Activated T-helper 9 cell treated with anti-CD3 and anti-CD28 coated beads, Interleukin-2, amount 50 U/mL, for 16 hours (primary cell): ENCODE measurements around the gene FAM20A.

ENCODE experiments used
- DNase-seq: peaks from one replicate; pipeline ENCODE4 v3.0.0-alpha.2; 2020; ENCODE audit warnings: low read depth

FAM20A gene

DNA sequence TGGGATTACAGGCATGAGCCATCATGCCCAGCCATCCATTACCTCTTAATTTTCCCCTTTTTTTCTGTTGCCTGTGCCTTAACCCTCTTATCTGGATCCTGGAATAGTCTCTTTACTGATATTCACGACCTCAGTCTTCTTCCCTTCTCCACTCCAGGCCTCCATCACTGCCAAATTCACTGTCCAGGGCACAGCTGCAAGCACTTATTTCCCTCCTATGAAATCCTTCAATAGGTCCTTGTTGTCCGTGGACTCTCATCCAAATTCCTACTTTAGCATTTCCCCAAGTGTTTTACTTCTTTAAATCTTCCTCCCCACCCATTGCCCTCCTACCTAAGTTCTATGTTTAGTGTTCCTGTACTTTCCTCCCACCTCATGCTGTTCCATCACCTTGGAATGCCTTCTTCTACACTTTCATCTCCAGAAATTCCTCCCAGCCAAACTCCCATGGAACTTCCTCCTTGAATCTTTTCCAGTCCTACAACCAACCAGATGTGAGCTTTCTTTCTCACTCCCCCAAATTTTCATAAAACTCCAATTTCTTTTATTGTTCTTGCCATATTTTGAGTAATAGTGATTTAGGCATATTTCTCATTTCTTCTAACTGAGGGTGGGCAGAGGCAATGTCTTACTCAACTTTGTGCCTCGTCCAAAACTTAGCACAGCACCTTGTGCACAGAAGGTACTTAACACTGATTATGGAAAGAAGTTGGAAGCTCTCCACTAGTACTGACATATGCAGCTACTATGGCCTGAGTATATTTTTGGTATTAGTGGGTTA is 35.3 kb downstream of the FAM20A start:
- no peak for DNase-seq

DNA sequence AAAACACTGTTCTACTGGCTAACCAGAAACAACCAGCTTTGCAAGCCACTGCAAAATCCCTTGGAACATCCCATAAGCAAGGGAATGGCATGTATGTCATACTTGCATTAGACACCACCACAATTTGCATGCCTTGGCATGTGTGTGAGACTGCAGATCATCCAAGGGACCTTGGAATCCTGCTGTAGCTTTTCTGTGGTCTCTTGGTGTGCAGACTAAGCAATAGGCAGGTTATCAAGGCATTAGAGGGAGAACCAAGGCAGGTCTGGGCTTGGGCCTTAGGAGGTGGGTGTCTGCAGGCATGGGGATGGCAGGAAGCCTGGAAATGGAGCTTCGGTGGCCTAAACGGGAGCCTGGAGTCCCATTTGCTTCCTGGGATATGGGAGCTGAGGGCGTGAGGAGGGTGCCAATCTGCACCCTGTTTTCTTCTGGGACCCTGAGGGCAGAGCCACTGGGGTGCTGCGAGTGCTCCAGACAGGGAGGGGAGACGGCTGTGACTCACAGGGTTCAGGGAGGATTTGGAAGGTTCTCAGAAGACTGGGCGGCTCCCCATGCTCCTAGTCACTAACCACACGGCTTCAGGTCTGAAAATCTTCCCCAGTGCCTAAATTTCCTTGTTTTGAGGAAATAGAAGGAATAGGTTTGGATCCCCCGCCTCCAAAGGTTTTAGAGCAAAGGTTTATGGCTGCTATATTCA is 36.6 kb downstream of the FAM20A start:
- DNase-seq = no peak

DNA sequence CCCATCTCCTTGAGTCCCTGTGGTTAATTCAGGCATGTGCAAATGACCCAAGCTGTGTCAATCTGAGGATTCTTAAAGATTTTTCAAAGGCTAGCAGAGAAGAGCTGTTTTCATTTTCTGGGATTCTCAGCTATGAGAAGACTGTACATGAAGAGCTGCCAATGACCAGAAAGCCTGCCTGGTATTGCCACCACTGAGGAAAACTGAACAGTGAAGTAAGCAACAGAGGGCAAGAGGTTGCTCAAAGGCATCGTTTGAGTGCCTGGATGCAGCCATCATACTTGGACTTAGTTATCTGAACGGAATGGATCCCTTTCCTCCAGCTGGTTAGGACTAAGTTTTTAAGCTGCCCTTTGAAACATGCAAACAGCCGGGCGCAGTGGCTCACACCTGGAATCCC is 38.4 kb downstream of the FAM20A start:
- DNase-seq = no peak

DNA sequence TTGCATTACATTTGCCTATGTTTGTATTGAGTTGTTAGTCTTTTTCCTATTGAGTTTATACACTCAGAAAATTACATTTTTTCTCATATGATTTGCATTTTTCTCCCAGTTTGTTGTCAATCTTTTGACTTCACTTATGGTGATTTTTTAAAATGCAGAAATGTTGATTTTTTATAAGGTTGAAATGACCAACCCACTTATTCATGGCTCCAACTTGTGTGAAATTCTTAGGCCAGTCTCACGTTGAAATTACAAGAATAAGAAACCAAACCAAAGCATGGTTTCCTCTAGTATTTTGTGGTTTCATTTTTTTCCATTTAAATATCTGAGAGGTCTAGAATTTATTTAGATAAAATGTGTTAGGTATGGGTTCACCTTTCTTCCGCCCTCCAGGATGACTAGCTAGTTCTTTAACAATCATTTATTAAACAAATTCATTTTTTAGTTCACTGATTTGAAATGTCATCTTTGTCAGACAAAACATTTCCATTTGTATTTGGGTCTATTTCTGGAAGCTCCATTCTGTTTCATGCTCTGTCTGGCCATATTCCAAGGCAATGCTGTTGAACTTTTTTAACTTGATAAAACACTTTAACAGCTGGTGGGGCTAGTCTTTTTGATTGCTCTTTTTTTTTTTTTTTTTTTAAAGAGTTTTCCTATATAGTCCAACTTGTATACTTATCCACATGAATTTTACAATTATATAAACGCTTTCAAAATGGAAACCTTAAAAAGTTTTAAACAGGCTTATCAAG is 40.0 kb downstream of the FAM20A start:
- no peak for DNase-seq

DNA sequence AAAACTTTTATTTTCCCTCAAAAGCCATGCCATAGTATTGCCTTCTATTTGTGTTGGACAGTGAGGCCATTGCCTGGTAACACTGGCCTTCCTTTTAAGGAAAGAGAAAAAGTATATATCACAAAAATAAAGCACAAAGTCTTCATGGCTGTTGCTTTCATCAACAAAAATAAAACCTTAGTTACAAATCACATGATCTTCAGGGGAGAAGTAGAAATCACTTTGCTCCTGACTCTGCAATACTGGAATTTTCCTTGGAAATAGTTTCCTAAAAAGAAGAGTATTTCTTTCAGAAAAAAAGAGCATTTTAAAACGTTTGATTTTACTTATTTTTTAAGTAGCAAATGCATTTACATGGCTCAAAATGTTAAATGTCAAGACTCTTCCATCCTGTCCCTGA is 41.9 kb downstream of the FAM20A start:
- no peak for DNase-seq

DNA sequence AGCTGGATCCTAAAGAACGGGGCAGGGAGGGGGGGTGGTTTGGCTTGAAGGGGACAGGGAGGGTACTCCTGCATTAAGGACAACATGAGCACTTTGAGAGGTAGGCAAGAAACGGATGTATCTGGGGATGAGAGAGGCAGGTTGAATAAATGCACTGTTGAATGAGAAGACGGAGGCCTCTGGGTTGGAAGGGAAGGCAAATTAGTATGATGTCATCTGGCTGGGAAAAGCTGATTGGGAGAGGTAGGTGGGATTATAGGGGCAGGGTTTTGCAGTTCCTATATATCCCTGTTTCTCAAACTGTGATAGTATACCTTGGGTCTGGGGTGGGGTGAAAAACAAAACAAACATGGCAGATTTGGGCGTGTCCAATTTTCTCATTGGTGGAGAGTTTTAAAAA is 44.6 kb downstream of the FAM20A start:
- no peak for DNase-seq

DNA sequence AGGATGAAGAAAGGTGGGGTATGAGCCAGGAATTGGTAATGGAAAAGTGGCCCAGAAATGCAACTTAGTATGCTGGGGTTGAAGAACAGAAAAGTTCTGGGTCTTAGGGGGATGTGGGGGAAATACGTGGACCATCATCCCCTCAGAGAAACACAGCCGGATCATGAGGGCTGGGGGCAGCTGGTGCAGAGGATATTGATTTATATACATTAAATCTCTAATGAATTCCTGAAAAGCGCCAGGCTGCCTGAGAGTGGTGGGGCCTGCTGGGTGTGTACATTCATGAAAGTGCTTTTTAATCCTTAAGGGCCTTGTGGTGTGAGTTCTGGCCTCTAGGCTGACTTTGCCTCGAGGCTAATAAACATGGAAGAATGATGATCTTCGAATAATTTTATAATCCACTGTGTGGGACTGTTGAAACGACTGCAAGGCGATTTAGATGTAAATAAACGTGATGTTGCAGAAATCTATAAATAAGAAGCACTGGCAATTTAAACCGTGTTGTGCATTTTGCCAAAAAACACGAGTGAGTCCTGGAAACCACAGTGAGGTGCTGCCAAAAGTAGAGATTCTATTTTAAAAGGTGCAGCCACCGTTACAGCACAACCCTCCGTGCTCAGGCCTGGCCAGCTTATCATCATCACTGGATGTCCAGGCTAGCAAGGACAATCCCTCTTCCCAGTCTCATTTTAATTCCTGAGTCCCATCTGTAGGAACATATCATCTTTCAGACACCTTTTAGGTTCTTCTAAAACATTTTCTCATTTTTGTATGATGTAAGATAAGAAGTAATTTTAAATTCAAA is 56.9 kb downstream of the FAM20A start:
- no peak for DNase-seq

DNA sequence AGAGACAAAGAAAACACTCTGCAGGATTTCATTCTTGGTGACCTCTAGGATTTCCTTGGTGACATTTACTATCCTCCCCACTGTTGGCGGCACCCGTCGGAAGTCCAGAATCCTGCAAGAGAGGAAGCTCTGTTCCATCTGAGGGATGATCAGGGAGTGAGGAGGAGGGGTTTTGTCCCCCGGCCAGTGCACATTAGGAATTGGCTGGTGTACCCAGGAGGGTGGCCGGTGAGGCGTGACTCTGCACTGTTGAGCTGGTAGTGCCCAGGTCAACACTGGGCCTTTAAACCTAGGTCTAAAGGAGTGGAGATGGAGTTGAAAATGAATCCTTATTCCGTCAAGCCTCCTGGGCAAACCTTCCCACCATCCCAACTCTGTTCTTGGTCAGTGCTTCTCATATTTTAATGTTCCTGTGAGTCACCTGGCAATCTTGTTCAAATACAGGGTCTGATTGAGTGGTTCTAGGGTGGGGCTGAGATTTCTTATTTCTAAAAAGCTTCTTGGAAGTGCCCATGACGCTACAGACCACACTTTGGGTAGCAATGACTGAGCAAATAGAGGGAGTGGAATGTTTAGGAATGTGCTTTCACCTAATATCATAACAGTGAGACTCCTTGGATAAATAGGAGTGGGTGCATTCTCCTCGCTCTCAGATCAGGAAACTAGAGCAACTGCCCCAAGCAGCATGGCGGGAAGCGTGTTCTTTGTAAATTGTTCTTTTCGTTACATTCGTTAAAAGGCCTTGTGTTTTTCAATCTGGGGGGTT is 58.3 kb downstream of the FAM20A start:
- DNase-seq = no peak

DNA sequence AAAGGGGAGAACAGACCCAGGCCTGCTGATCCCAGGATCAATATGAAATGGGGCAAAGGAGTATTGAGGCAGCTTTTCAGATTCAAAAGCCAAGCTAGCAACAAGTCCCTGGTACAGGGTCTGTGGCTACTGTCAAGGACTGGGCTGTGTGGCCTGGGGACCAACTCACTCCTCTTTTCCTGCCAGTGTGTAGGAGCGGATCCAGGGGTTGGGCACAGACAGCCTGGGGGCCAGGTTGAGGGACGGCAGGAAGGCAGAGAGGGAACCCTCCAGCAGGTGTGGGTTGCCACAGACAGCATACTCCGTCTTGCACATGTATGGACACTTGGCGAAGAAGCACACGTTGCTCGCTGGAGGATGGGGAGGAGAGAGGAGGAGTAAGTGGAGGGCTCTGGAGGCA is 59.4 kb downstream of the FAM20A start:
- no peak for DNase-seq

DNA sequence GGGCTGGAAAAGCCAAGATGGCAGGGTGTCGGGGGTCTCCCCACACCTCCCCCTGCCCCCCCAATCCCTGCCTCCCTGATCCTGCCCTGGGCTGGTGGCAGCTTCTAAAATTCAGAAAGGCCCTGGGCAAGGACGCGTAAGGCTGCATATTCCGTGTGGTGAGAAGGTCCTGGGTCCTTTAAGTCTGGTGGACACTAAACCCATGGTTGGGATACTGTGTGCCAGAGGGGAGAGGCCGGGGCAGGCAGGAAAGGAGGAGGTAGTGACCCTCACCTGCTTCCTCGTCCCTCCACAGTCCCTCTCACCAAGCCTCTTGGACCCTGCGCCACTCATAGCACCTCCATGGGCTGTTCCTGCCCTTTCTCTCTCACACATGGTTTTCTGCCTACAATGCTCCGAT is 60.2 kb downstream of the FAM20A start:
- DNase-seq = no peak

DNA sequence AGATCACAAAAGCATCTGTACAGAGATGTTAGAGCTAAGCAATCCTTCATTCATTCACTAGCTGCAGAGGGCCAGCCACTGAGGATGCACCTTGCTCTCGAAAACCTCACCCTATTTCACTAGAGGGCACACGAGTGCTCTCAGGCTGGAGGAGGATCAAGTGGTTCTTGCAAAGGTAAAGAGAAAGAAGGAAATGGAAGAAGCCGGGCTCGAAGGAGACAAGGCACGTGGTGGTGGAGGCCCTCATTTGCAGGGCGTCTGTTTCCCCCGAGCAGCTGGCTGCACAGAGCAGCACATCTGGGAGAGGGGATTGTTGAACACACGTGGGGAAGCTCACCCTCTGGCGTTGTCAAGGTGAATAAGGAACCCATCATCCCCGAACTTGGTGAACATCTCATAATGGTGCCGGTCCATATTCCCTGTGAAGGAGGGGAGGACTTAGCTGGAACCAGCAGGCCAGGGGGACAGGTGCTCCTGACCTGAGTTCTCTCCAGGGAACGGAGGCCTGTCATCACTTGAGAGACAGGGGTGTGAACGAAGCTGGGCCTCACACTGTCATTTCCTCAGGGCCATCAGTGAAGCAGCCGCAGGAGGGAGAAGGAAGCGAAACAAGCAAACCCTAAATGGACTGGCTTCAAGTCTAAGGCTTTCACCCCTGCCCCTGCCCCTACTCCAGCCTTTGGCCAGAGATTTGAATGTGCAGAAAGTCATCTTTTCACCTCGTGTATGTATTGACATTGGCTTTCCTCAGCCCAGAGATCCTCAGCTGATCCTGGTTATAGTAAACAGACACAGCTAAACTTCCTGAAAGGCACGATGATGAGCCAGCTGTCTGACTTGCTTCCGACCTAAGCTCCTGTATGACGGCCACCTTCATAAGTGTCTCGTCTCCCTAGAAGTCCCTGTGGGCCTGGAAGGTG is 61.4 kb downstream of the FAM20A start:
- no peak for DNase-seq

DNA sequence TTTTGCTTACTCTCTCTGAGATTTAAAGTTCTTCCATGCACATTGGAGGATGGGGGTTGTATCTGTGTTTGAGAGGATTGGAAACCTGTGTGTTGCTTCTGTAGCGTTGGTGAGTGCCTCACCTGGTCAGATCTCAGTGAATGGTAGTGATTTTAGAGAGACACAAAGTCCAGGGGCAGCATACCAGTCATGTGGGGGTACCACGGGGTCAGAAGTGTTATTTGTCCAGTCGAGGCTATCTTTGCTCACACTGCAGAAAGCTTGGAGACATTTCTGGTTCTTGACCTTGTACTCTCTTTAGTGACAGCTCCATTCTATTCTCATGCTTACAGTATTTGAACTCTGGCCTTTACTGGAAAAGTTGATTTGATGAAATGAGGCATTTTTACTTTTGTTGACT is 65.2 kb downstream of the FAM20A start:
- DNase-seq = no peak

DNA sequence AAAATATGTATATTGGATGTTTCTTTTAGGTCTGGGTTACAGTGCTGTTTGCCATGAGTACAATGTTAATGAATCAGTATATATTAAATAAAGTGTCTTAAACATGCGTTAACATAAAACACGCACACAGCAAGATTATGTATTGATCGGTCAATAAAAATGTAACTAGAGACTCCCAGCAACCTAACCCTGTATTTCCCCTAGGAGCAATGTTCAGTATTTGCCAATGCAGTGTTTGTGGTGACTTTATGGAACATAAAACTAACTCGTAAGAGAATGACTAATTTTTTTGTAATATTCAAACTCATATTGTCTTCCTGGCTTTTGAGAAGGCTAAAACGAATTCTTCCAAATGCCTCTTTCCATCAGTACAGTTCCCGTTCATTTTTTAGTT is 66.5 kb downstream of the FAM20A start:
- DNase-seq = no peak

DNA sequence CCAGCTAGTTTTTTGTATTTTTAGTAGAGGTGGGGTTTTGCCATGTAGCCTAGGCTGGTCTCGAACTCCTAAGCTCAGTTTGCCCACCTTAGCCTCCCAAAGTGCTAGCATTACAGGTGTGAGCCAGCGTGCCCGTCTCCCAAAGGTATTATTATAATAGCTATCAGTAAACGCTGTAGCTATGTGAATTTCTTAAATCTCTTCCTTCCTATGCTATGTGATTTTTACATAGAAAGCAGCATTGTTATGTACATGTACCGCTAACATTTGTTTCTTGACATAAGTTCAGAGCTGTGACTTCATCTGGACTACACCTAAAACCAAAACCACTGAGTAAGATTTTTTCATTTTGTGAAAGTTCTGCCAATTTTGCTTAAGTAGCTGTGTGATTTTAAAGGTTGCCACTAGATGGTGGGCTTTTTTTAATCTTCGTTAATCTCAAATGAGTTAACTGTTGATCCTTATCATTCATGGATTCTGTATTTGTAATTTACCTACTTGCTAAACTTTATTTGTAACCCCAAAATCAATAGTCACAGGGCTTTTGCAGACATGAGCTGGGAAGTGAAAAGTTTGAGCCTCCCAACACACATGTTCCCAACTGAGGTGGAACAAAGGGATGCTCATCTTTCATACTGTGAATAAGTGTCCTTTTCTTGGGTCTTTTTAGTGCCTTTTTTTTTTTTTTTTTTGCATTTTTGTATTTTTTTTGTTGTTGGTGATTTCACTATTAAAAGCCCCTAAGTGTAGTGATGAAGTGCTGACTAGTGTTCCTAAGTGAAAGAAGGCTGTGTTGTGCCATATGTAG is 67.1 kb downstream of the FAM20A start:
- DNase-seq = no peak

DNA sequence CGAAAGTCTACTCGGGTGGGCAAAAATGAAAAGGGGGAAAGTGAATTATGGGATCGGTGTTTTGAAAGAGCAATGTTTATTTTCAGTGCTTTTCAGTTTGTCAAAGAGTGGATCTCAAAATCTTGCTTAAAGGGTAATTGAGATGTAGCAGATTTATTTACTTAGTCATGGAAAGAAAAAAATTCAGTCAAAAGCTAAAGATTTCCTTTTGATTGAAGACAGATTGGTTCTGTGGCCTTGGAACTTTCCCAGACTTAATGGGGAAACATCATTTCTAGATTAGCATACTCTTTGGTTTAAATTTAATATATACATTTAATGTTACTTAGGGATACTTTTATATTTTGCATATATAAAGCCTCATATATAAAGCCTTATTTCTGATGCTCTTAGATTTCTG is 68.3 kb downstream of the FAM20A start:
- no peak for DNase-seq

DNA sequence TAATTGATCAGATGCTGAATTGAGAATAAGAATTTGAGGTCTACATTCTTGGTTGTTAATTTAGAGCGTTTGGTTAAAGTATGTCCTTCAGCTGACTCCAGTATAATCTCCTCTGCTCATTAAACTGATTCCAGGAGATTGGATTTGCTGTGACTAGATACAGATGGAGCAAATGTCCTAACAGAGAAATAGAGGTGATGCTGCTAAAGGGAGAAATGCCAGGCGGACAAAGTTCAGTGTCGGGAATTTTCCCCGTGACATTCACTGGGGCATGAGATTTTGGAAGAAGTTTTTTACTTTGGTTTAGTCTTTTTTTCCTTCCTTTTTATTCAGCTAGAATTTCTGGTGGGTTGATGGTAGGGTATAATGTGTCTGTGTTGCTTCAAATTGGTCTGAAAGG is 69.9 kb downstream of the FAM20A start:
- no peak for DNase-seq

DNA sequence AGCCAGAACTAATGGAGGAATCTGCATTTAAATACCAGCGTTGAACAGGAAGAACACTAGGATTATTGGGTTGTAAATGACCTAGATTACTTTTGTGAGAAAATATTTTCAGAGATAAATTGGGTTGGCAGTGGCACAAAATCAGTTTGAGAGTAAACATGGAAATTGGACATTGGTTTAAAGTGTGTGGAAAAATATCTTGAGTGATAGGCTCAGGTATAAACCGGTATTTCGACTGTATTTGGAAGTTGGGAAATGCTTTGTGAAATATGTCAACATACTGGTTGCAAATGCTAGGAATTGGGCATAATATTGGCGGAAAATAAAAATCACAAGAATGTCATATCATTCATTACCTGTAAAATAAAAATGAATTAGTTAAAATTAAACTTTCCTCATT is 73.9 kb downstream of the FAM20A start:
- no peak for DNase-seq

DNA sequence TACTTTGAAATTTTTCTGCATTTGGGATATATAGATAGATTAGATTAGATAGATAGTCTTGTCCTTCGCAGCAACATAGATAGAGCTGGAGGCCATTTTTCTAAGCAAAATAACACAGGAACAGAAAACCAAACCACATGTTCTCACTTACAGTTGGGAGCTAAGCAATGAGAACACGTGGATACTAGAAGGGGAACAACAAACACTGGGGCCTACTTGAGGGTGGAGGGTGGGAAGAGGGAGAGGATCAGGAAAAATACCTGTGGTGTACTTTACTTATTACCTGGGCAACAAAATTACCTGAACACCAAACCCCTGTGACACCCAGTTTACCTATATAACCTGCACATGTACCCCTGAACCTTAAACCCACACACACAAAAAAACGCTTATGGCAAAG is 74.6 kb downstream of the FAM20A start:
- no peak for DNase-seq

DNA sequence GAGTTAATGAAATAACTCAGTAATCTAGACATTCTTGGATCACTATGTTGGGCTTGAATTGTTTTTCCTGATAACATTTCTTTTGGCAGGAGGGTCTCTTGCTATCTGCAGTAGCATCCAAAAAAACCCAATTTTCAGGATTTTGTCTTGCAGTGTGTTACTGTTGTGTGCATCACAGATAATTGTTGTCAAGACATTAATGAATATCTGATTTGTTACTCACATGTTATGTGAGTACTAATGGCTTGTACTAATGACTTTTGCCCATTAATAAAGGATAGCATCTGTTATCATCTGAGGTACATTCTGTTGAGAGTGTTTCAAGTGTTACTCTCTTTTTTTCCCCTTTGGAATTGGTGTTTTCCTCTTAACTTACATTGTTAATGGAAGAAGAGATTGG is 78.9 kb downstream of the FAM20A start:
- DNase-seq = no peak

DNA sequence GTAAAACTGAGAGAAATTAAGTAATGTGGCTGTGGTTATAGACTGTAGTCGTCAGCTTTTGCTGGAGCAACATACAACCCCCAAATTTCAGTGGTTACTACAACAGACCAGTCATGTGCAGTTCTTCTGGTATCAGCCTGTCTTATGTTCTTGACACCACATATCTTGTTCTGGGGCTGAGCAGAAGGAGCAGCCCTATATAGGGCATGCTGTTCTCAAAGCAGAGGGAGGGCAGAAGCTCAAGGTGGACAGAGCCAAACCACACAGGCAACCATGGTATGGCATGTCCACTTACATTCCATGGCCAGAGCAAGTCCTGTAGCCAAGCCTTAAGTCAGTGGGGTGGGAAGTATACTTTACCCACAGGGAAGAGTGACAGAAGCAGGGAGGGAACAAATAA is 81.3 kb downstream of the FAM20A start:
- no peak for DNase-seq
